ENCODE measurements around the gene FIP1L1.

FIP1L1 gene

DNA sequence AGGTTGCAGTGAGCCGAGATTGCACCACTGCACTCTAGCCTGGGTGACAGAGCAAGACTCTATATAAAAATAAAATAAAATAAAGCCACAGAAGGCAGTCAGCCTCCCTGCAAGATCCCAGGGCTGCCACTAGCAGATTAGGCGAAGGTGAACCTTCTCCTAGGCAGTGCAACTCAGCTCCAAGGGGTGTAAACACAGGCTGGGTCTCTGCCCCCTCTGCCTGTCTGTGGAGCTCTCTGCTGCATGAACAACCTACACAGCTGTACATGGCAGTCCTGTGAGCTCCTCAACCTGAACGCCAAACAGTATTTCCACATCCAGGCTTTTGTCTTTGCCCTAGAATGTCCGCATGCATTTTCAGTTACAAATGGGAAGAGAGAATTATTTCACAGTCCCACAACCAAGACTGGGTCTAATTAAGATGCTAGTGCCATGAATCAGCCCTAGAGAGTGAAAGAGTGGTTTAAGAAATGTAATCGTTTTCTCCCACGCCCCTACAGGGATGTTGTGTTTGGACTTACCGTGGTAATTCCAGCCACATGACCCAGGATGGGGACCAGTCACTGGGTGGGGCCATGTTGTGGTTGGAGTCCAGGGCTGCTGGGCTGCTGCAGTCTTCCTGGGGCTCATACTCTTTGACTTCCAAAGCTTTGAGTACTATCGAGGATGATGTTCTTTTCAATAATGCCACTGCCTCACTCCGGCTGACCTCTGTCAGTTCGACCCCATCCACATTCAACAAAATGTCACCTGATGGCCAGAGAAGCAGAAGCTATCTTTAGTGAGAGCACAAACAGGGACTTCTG lies 99.0 kb downstream of the FIP1L1 start:
- peak; percentile 33 for DNase-seq (ENCODE audit: low spot score)

DNA sequence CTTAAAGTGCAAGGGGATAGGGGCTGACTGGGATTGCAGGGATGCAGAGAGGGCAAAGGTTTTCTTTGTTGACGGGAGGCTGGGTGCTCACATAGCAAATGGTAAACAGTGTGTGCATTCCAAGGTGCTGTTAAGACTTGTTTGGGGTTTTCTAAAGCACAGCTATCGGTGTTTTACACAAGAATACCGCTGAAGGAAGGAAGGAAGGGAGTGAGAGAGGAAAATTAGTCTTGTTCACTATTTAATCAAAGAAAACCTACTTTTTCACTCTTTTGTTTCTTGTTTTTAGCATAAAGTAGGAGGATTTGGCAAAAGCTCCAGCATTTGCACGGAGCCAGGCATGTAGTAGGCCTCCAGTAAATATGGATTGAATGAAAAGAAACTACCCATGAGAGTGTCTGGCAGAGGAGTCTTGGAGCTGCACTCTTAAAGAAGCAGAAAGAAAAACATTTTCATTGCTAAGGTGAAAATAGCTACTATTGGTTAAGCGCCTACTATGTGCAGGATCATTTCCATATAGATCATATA lies 99.7 kb downstream of the FIP1L1 start:
- no peak for DNase-seq (ENCODE audit: low spot score)

DNA sequence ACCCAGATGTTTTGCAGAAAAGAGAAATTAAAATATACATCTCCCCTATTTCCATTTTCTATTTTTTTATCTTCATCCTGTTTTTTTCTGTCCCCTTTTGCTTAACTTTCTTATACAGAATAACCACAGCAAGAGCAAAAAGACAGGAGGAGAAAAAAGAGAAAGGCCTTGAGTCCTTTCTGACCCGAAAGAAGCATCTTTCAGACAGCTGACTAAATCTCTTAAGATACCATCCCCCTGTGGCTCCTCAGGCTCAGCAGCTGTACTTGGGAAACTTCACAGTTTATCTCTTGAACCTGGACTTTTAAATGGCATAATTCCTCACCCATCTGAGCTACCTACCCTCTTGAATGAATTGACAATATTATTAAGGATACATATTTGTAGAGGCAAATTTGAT lies 100.2 kb downstream of the FIP1L1 start:
- no peak for DNase-seq (ENCODE audit: low spot score)

DNA sequence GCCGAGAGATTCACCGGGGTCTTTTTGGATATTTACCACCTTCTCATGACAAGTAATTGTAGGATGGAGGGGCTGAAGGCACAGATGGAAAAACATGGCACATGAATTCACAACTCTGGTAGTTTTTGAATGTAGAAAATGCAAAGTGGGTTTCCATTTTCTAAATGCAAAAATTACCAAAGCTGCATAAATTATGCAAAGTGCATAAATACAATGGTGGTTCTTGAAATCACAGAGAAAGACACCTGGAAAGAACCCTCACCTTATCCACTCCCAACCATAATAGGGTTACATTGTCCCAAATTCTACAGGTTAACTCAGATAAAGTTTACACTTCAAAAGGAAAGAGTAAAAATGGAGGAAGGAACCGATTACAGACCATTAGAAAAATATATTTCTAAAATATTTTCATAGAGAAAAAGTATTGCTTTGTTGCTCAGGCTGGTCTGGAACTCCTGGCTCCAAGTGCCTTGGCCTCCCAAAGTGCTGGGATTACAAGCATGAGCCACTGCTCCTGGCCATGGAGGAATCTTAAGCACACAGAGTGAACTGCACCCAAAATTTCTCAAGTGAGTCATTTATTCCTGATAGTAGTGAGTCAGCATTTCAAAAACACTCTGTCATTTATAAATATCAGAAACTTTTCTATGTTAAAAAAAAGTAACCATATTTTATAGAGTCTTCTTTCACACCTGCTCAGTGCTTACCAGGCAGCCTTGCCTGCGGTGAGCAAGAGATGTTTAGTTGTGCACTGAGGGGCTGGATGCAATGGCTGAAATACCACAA lies 101.4 kb downstream of the FIP1L1 start:
- no peak for DNase-seq (ENCODE audit: low spot score)

DNA sequence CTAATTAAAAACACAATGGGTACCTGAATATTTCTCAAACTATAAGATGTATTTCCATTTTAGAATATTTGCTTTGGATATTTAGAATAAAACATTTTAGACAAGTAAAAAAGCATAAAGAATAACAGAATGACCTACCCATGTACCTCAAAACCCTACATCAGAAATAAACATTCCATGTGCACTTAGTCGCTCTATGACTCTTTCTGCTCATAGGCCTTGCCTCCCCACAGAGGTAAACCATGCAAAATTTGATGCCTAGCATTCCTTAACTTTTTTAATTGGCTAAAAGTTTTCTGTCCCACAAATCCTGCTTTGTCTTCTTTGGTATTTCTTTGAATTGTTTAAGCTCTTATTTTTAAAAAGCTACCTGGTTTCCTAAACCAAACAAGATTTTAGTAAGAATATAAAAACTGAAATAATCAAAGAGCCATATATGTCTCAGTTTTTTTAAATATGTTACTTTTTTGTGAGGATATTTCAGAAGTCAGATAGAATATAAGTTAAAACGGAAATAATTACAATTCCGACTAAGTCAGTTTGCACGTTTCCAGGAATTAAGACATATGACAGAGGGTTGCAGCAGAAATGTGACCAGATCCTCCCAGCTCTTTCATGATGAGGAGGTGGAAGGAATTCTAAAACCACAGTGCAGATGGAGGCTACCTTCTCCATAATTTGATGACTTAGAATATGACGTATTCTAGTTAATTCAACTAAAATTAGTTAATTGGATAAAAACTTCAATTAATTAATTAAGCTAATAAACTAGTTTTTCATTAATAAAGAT lies 102.5 kb downstream of the FIP1L1 start:
- no peak for DNase-seq (ENCODE audit: low spot score)

DNA sequence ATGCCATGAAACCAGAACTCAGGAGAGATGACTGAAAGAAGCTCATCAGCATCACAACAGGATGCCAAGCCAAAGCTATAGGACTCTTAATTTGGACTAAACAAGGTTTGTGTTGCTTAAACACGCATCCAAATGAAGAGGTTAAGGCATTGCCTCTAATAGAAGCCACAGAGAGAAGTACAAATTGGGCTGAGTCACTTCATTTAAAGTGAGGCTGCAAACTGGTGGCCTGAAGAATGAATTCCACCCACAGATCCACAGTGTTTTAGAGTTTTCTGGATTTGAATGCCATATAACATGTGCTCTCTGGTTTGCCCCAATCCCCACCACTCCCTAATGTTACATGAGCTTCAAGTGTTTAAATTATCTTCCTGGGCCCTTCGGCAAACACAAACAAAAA lies 103.5 kb downstream of the FIP1L1 start:
- DNase-seq (ENCODE audit: low spot score), result no peak

DNA sequence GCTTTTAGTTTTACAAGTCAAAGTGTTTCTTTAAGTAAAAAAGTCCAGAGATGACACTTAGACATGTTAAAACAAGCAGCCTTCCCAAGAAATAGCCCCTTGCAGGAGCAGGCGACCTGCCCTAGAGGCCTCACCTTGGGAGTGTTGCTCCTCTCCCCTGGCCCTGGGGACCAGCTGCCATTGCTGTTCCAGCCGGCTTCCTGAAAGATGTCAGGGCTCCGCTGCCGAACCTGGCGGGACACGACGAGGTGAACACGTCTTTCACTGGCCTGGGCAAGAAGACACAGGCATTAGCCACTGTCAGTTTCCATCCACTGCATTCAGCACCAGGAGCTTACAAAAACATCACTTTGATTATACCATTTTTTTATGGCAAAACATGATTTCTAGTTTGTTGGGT lies 104.1 kb downstream of the FIP1L1 start:
- no peak for DNase-seq (ENCODE audit: low spot score)

- no peak for DNase-seq (ENCODE audit: low spot score)
Observed at GRCh38 chr4:53483250-53483649, 105.8 kb downstream of the FIP1L1 start.

DNA sequence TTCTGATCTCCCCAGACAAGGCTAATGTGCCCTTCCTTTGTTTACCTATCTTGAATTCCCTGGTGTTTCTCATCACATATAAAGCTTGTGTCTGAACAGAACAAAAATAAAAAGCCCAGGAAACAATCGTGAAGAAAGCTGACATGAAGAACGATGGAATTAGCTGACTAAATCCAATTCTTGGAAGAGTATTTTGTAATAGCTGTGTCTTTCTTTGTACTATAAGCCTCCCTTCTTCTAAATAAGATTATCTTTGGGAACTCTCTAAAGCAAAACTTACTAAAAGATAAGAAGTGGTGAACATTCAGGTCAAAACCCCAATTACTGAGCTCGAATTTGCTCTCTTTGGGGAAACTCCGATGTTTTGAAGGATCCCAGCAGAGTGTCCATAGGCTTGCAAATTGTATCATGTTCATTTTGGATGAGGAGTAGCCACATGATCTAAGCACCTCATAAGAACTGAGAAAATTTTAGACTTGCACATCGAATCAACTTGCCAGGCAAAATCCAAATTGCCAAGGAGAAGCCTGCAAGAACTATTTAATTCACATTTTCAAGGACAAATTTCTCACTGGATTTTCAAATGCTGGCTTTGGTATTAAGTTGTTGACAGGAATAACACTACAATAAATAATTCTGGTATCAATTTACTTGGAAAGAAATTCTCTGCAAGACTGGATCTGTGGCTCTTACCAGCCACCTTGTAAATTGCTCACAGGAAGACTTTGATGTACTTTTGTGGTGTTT lies 107.6 kb downstream of the FIP1L1 start:
- no peak for DNase-seq (ENCODE audit: low spot score)

DNA sequence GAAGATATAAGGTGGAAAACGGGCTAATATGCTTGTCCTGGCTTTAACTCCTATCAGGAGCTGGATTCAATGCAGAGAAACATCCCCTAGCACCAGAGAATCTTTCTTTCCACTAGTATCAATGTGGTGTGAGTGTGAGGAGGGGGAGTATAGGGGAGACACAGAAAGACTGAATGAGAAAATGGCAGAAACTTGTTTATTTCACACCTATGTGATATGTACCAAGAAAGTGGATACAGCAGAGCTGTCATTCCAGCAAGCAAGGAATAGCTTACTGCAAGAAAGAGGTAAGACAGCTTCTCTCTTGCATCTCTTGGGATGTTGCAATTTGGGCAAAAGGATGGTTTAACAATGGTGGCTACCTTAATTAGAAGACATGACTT lies 108.2 kb downstream of the FIP1L1 start:
- DNase-seq (ENCODE audit: low spot score), result no peak

- DNase-seq (ENCODE audit: low spot score), result no peak
Observed at GRCh38 chr4:53487766-53488165, 110.3 kb downstream of the FIP1L1 start.

DNA sequence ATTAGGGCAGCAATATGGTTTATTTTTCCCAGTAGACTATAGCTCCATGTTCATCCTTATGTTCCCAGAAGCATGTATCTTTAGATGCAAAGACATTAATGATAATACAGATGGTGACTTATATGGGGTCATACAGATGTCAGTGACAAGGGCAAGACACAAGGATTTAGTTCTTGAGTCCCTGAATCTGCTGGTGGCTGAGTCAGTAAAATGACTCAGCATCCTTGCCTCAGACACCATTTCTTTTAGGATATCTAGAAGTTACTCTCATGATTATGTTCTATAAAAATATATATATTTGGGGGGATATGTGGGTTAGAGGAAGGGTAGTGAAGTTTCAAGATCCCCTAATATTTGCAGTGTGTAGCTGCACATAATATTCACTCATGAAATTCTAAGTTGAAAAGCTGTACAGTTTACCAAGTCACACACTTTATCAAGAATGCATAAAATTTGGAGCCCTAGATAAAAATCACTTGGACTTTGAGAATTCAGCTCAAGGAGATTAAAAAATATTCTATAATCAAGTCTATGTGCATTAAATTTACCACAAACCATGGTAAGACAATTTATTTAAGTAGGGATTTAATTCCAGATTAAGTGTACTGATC lies 111.9 kb downstream of the FIP1L1 start:
- no peak for DNase-seq (ENCODE audit: low spot score)

- DNase-seq (ENCODE audit: low spot score), result no peak
Observed at GRCh38 chr4:53490161-53490956, 112.9 kb downstream of the FIP1L1 start.

DNA sequence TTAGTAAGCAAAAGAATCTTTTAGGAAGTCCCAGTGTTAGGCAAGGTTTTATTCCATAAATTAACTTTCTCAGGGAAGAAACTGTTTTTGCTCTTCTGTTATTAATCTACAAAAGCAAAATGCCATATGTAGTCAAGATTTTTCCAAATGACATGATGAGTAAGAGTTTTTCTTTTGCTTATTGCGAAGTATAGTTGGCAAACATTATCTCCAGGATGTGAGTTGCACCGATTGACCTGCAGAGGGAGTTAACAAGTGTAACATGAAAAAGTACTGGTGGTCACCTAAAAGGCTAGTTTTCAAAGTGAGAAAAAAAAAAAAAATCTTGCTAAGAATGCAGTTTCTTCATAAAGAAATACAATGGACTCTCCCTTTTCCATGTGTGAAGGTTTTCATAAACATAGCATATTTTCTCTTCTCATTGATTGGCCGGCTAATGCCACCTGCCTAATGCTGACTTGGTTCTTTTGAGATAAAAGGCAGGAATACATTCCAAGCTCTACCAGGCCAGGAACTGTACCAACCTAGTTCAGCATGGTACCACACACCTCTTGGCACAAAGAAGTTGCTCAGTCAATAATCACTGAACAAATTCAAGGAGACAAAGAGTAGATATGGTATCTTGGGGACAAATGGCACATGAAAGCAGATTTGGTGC lies 113.7 kb downstream of the FIP1L1 start:
- DNase-seq (ENCODE audit: low spot score), result peak; percentile 19

- DNase-seq (ENCODE audit: low spot score), result no peak
Observed at GRCh38 chr4:53494851-53495250, 117.4 kb downstream of the FIP1L1 start.

DNA sequence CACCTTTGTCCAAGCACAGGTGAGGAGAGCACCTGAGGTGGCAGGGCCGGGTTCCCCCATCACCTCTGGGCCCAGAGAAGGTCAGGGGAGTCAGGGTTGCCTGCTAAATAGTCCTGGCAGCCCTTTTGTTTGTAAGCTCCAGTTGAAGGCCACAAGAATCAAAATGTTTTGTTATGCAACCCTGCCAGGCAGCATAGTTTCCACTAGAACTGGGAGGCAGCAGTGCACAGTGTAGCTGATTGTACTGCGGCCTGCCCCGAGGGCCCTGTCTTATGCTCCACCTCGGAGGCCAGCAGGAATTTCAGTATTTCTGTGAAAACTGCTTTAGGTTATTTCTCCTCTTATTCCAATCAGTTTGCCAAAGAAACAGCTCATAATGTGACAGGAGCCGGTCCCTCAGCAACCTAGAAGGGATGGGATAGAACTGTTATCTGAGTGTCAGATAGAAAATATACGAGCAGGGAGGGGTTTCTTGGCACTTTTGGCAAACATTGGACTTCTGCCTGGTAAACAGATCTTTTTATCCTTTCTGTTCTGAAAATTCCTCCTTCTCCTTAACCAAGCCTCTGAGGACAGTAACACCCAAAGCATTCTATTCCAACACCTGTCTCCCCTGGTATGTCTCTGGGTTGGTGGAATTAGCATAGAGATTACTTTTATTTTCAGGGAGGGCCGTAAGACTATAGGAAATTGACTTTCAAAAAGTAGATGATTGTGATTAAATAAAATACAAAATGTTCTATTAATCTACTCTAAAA lies 120.2 kb downstream of the FIP1L1 start:
- DNase-seq (ENCODE audit: low spot score), result no peak

DNA sequence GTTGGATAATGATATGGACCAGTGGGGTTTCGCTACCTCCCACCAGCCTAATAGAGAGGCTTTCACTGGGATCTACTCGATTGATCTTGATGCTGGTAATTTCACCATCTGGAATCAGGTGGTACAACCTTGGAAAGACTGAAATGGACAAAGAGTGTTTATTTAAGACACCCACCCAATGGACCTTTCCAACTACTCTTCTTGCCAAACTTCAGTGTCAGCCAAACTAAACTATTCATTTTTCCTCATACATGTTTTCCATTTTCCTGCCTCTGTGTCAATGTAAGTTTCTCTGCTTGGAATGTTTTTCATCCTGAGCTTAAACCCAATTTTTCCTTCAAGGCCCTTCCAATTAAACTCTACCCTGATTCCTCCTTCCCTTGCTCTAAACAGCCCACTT lies 121.3 kb downstream of the FIP1L1 start:
- DNase-seq (ENCODE audit: low spot score), result no peak

- DNase-seq (ENCODE audit: low spot score), result no peak
Observed at GRCh38 chr4:53499791-53500190, 122.3 kb downstream of the FIP1L1 start.

GRCh38 chr4:53500546-53500945 lies 123.1 kb downstream of the FIP1L1 start:
- no peak for DNase-seq (ENCODE audit: low spot score)
